ENCODE measurements around the gene SOX11. TPM values are rescaled to one million over a fixed set of nuclear protein-coding genes. Genes with fewer than 3 reads are reported as not detected.

SOX11 gene
- total RNA-seq, 4 donors from 2014 or later = not detected

DNA sequence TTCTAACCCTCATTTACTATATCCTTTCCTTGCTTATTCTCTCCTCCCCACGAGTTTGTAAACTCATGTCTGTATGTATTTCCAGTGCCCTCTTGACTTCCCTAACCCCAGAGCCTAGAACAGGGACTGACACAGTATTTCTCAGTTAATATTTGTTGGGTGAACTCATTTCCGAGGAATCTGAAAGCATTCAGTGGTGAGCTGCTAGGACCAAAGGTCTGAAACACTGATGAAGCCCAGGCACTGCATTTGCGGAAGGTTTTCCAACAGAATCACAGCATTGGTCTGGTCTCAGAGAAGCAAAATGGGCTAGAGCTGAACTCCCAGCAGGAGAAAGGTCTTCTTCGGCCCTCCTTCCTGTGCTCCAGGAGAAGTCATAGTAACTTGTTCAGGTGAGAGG is 56.8 kb downstream of the SOX11 start:
- no peaks in the 10 kb centered on the region for H3K27me3 ChIP-seq
- TF ChIP-seq, protein P1, sequence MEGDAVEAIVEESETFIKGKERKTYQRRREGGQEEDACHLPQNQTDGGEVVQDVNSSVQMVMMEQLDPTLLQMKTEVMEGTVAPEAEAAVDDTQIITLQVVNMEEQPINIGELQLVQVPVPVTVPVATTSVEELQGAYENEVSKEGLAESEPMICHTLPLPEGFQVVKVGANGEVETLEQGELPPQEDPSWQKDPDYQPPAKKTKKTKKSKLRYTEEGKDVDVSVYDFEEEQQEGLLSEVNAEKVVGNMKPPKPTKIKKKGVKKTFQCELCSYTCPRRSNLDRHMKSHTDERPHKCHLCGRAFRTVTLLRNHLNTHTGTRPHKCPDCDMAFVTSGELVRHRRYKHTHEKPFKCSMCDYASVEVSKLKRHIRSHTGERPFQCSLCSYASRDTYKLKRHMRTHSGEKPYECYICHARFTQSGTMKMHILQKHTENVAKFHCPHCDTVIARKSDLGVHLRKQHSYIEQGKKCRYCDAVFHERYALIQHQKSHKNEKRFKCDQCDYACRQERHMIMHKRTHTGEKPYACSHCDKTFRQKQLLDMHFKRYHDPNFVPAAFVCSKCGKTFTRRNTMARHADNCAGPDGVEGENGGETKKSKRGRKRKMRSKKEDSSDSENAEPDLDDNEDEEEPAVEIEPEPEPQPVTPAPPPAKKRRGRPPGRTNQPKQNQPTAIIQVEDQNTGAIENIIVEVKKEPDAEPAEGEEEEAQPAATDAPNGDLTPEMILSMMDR (IDR thresholded peaks at IDR 0.05) = no peak
- no peak for TF ChIP-seq EP300 (IDR thresholded peaks at IDR 0.05)
- no peak for TF ChIP-seq POLR2A (IDR thresholded peaks at IDR 0.05)
- 66 to 69% methylated on average over 4 of the region's 4 CpGs for WGBS, 2 donors
- no peaks in the 10 kb centered on the region for H3K4me1 ChIP-seq
- no peak overlapping the region for H3K4me3 ChIP-seq
- H3K36me3 ChIP-seq = no peaks in the 10 kb centered on the region
- DNase-seq (ENCODE audit: low spot score in 2 of 2) = no peak
- no peaks in the 10 kb centered on the region for H3K9me3 ChIP-seq
- no peak overlapping the region for H3K27ac ChIP-seq

DNA sequence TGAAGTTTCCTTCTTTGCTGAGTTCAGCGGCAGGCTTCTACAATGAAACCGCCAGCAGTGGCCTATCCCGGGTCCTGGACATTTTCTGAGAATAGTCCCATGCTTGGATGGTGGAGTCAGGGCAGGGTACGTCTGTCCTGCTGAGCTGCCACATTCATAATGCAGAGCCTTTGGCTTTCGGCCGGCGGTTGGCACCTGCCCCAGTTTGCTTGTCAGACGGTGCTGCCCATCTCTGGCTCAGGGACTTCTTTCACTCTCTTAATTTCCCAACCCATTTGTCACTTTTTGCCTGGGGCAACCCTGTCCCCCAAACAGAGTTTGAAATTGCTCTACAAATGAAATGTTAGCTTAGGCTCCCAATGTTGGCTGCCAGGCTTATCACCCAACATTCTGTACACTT is 57.2 kb downstream of the SOX11 start:
- no peaks in the 10 kb centered on the region for H3K27me3 ChIP-seq
- 82 to 90% methylated on average over 7 to 8 of the region's 8 CpGs for WGBS, 2 donors
- no peaks in the 10 kb centered on the region for H3K4me1 ChIP-seq
- no peak for TF ChIP-seq EP300 (IDR thresholded peaks at IDR 0.05)
- TF ChIP-seq POLR2A (IDR thresholded peaks at IDR 0.05) = no peak
- TF ChIP-seq, protein P1 (IDR thresholded peaks at IDR 0.05) = no peak
- no peak for DNase-seq (ENCODE audit: low spot score in 2 of 2)
- H3K4me3 ChIP-seq = no peak overlapping the region
- no peaks in the 10 kb centered on the region for H3K36me3 ChIP-seq
- no peaks in the 10 kb centered on the region for H3K9me3 ChIP-seq
- H3K27ac ChIP-seq = no peak overlapping the region

All from tibial nerve (tissue), 4 donors.